Hematopoietic multipotent progenitor cell treated with erythropoietin and hydrocortisone succinate and interleukin-3 and kit ligand, for 15 days (in vitro differentiated cells): ENCODE results near the gene UBR3.

Source experiments
- DNase-seq: peaks from one replicate; pipeline ENCODE4 v3.0.0-alpha.2; 2015; ENCODE audit warnings: low spot score

UBR3 gene

GRCh38 chr2:170006587-170007325, 179.5 kb downstream of the UBR3 start:
- no peak for DNase-seq

- DNase-seq, result no peak
Measured at GRCh38 chr2:170009209-170009608, 182.0 kb downstream of the UBR3 start.

GRCh38 chr2:170012773-170013172, 185.5 kb downstream of the UBR3 start:
- peak; percentile 16 for DNase-seq

GRCh38 chr2:170013802-170014551, 186.7 kb downstream of the UBR3 start:
- DNase-seq, result peak; percentile 92

- no peak for DNase-seq
Measured at GRCh38 chr2:170014769-170015168, 187.5 kb downstream of the UBR3 start.

GRCh38 chr2:170017860-170018532, 190.7 kb downstream of the UBR3 start:
- DNase-seq, result no peak

- no peak for DNase-seq
Measured at GRCh38 chr2:170019060-170019805, 192.0 kb downstream of the UBR3 start.

- DNase-seq, result no peak
Measured at GRCh38 chr2:170020777-170021176, 193.5 kb downstream of the UBR3 start.

- no peak for DNase-seq
Measured at GRCh38 chr2:170022692-170023091, 195.4 kb downstream of the UBR3 start.

GRCh38 chr2:170024721-170025120, 197.5 kb downstream of the UBR3 start:
- no peak for DNase-seq

GRCh38 chr2:170025223-170025622, 198.0 kb downstream of the UBR3 start:
- no peak for DNase-seq

- no peak for DNase-seq
Measured at GRCh38 chr2:170026361-170026760, 199.1 kb downstream of the UBR3 start.

- no peak for DNase-seq
Measured at GRCh38 chr2:170029551-170029950, 202.3 kb downstream of the UBR3 start.

- no peak for DNase-seq
Measured at GRCh38 chr2:170030040-170030439, 202.8 kb downstream of the UBR3 start.

- DNase-seq, result no peak
Measured at GRCh38 chr2:170031288-170031687, 204.0 kb downstream of the UBR3 start.

GRCh38 chr2:170034596-170034995, 207.3 kb downstream of the UBR3 start:
- no peak for DNase-seq

- no peak for DNase-seq
Measured at GRCh38 chr2:170038734-170039133, 211.5 kb downstream of the UBR3 start.

GRCh38 chr2:170039401-170040172, 212.3 kb downstream of the UBR3 start:
- no peak for DNase-seq

GRCh38 chr2:170044751-170045478, 217.7 kb downstream of the UBR3 start:
- DNase-seq, result no peak

GRCh38 chr2:170047331-170048065, 220.2 kb downstream of the UBR3 start:
- no peak for DNase-seq
